Activated gamma-delta T cell treated with Interleukin-2 at 50 U/mL for 16 hours (primary cell): Measurements from ENCODE around the gene SLU7.

Source experiments
- DNase-seq: peaks from one replicate; pipeline ENCODE4 v3.0.0-alpha.2; 2020

SLU7 gene

DNA sequence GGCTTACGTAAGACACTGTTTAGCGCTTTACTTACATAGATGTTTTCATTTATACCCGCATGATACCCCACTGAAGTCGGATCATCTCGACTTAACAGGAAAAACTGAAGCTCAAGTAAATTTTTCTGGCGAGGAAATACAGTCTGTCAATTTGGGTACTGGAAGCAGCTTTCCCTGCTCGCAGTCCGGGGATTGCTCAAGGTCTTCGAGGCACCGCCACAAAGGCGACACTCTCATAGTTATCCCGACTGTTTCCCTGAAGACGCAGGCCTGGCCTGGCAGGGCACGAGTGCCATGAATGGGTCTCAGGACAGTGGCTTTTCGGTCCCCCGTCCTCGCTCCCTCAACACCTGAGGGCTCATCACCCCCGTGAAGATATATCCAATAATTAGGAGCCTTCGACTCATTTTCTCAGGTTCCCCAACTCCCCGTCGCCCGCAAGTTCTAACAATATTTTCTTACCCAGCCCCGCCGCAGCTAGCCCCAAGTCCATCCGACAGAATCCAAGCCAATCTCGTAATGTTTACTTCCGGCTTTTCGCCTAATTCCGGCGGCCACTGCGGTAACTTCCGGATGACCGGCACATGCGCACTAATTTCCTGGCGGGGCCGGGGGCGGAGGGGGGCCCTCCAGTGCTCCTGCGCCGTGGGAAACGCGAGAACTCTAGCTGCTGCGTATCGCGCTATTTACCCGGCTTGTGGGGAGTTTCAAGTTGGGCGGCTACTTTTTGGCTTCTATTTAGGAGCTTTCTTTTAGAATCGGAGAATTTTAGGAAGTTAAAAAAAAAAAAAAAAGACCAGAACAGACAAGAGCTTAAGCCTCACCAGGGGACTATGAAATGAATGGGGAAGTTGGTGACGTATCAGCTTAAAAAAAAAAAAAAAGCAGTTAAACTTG is at the start of gene SLU7:
Gene SLU7, minus strand, starts transcription at position 521 of the 897 bp plus-strand sequence. CDS start 3,787 bp downstream, outside the sequence.
- peak; percentile 93 for DNase-seq

DNA sequence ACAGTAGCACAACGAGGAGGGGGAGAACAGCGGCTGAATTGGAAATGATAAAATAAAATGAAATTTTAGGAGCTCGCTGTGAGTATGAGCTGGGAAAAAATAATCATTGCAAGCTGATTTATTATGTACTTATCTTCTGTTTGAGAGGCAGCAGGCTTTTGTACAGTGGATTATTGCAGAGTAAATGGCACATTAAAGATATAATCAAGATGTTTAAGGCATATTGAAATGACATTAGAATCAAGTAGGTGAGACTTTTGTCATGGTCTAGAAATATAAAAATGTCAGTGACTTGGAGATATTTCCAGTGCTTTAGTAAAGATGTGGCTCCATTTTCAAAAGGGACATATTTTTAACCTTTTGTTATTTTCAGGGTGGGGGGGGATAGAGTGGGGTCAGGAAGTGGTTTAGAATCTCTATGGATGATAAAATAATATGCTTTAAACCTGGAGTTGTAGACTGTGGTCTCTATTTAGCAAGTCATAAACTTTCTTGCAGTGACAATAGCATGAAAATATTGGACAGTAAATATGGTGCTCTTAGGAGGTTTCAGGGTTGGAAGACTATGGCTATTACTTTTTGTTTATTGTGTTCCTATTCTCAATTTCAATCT is 49.6 kb upstream of the SLU7 start:
- DNase-seq = no peak

DNA sequence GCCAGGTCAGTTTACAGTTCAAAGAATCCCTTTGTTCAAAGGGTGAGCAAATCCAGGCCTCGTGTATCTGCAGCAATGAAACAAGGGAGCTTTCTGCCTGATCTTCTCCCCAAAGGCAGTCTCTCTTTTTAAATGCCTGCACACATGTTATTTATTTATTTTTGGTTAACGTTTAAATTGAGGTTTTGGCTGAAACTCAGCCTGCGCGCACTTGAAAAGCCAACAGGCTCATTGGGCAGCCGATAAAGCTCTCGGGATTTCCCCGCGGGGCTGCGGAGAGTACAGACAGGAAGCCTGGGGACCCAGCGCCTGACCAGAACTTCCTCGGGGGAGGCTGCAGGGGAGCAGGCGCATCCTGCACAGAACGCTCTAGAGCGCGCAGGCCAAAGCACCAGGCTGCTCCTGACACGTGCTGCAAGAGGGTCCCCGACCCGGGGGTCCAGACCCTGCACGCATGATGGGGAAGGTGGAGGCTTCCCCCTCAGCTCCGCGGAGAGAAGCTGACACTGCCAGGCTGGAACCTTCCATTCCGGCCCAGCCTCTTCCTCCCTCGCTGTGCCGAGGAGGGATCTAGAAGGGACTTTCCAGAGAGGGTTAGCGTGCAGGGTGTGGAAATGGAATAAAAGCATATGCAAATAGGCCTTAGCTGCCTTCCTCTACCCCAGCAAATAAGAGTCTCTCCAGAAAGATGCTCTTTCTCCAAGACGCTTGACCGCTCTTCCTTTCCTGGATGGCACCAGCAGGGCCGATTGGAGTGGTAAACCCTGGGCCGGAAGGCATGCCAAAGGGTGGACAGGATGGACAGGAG is 48.9 kb upstream of the SLU7 start:
- peak; percentile 70 for DNase-seq

DNA sequence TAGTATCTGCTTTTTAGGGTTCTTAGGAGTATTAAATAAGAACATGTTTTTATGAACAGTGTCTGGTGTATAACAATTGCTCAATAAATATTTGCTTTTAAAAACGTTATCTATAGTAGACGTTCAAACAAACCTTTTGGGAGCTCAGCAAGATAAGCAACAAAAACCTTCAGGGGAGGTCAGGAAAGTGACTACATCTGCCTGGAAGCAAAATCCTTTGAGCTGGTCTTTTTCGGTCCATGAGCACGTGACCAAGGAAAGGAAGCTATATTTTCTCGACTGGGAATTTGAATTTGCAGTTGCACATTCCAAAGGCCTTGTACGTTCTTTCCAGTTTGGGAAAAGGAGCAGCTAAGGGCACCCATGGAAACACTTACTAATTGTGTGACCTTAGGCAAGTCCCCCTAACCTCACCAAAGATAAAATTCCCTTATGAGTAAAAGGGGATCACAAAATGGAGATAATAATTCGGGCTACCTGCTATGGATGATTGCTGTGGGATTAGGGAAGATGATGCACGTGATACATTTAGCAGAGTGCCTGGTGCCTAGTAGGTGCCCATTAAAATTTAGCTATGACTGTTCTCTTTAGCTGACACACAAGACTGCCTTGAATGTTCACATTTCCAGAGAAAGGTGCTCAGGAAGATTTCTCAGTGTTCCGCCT is 48.1 kb upstream of the SLU7 start:
- no peak for DNase-seq

- DNase-seq = no peak
Observed at GRCh38 chr5:160466116-160466515, 47.2 kb upstream of the SLU7 start.

DNA sequence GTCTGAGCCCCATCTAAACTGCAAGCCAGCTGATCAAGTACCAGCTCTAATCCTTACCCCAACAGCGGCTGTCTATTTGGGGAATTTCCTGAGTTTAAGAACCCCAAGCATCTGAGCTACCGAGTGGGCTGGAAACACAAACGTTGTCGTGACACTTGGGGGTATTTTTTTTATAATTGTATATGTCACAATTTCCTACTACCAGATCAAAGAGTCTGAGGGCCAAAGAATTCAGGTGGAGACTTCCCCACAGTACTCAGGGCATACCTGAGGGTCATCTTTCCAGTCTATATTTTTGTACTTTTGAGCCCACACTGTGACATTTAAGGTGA is 45.6 kb upstream of the SLU7 start:
- no peak for DNase-seq

- no peak for DNase-seq
Observed at GRCh38 chr5:160463740-160464465, 45.0 kb upstream of the SLU7 start.

GRCh38 chr5:160463227-160463626 is 44.3 kb upstream of the SLU7 start:
- DNase-seq = no peak

DNA sequence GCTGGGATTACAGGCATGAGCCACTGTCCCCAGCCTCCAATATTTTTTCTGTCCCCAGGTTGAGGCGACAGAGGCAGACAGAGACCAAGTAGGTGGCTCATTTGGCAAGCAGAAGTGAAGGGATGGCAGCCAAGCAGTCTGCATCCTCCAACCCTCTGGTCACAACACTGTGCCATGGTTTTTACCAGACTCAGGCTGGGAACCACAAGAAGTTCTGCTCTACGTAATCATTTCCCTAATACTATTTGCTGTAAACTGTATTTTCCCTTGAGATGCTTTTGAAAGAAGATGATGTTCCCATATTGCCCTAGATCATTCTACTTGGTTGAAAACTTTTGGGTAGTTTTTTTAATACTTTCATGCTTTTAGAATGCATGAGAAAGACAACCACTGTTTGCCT is 43.3 kb upstream of the SLU7 start:
- DNase-seq = no peak

DNA sequence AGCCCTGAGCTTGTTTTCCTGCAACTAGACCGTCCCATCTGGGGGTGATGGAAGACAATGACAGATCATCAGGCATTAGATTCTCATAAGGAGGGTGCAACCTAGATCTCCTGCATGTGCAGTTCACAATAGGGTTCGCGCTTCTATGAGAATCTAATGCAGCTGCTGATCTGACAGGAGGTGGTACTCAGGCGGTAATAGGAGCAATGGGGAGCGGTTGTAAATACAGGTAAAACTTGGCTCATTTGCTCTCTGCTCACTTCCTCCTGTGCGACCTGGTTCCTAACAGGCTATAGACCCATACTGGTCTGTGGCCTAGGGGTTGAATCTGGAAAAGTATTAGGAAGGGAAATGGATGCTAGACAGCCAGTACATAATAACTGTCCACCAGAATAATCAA is 42.5 kb upstream of the SLU7 start:
- DNase-seq = no peak

DNA sequence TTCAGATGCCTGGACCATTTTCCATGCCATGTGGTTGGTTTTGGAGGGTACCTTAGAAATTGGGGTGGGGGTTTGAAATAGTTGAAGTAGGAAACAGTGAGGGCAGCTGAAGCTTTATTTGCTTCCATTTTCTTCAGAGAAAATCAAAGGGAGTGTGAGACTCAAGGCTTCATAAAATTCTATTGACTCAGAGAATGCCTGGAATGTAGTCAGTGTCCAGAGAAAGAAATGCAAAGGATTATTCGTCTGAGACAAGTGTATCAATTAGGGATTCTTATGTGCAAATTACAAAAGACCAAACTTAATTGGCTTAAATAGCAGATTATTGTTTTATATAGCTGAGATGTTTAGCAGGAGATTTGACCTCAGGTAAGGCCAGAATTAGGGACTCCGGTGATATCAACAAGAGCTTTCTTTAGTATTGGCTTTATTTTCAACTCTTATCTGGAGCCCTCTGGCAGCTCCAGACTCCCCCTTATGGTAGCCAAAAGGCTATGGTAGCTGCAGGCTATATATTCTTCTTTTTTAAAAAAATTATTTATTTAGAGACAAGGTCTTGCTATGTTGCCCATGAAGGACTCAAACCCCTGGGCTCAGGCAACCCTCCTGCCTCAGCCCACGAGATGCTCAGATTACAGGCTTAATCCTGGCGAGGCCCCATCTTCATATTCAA is 41.6 kb upstream of the SLU7 start:
- DNase-seq = no peak

DNA sequence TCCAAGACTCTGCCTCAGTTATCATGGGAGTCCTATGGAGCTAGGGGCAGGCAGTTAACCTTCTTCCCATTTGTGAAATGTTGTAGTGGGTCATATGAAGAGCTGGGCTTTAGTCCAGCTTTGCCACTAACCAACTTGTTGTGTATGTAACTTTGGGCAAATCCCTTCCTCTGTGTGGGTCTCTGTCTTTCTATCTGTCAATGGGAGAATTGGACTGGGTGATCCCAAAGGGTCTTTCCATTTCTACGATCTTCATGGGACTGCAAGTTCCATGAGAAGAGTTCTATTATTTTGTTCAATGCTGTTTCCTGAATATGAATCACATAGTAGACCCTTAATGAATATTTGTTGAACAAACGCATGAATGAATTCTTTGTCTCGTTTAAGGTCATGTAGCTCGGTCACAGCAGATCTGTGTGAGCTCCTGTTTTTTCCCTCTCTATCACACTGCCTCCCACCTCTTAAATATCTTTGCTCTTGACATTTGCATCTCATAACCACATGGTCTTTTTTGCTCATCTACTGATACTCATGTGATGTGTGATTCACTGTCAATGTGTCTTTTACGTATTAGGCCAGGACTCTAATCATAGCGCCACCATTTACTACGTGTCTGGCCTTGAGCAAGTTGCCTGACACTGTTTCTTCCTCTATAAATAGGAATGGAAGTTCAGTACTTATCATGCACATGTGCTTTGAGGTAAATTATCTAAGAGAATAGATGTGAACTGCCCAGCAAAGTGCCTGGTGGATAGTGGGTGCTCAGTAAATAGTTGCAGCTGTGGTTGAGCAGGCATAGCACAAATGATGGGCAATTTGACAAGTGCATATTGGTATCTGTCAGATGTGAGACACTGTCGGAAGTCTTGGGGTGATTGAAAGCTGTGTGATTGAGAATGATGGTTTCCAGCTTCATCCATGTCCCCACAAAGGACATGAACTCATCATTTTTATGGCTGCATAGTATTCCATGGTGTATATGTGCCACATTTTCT is 40.2 kb upstream of the SLU7 start:
- DNase-seq = no peak

DNA sequence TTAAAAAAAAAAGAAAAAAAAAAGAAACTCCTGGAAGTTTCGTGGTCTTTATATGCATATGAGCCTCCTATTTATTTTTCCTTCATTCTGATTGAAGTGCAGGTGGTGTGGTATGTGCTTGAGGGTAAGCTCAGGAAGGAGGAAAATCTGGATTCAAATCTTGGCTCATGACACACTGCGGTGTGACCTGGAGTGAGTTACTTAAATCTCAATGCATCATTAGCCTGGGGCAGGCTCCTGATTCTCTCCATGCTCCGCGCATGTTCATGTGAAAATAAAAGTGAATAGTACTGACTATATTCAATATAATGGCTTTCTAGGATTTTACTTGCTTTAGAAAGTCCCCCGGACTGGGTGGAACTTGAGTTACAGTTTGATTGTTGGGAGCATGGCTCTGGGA is 38.4 kb upstream of the SLU7 start:
- no peak for DNase-seq

GRCh38 chr5:160456480-160457177 is 37.7 kb upstream of the SLU7 start:
- DNase-seq = no peak

GRCh38 chr5:160455600-160455999 is 36.7 kb upstream of the SLU7 start:
- DNase-seq = no peak

DNA sequence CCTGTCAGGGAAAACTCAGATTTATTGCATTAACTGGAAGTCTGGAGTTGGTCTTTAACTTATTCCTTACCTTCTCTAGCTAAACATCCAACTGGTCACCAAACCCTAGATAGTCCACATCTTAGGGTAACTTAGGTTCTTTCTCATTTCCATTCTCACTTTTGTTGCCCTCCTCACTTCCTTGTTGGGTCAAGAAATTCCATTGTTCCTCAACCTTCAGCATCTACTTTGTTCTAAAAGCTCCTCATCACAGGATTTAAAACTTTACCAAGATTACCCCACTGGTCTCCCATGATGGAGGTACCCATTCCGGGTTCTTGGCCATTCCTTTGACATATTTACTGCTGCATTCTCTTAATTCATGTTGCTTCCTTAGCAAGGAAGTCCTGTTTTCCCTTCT is 34.9 kb upstream of the SLU7 start:
- no peak for DNase-seq

DNA sequence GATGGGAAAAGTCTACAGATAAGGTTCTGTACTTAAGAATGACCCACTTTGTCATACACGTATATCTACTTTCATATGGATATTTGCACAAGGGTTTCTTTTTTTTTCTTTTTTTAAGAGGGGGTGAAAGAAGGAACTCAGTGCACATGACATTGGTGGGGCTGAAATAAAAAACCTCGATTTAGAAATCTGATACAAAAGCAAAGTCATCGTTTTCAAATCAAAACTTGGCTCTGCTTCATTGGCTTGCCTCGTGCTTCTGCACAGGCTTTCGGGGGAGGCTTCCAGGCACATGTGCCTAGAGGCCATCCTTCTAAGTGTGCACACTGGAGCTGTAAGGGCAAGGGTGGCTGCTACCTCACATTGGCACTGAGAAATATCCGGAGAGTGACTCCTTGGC is 33.9 kb upstream of the SLU7 start:
- no peak for DNase-seq

- DNase-seq = no peak
Observed at GRCh38 chr5:160452036-160452435, 33.2 kb upstream of the SLU7 start.

DNA sequence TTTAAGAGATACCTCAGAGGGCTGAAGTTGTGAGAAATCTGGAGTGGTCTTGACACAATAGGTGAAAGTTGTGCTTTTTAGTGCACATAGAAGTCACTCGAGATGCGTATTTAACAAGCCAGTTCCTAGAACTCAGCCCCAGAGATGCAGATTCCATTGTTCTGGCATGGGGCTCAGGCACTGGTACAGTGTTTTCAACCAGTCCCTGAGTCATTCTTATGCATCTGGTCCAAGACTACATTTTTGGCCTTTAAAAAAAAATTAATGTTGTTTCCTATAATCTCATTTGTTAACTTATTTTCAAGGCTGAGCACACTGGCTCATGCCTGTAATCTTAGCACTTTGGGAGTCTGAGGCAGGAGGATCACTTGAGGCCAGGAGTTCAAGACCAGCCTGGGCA is 32.4 kb upstream of the SLU7 start:
- DNase-seq = no peak
